HFF-Myc (cell line): ENCODE results near the gene DPF3.
A peak's percentile ranks its signal among the peaks of the same experiment; 100 is the strongest.

Source experiments
- DNase-seq: peaks from one replicate; pipeline ENCODE4 v3.0.0-alpha.2; 2011; ENCODE audit warnings: low read depth; ENCODE audit errors: extremely low read depth
- H3K4me3 ChIP-seq: replicated peaks from 2 replicates; pipeline ENCODE4 v1.5.1; 2011; ENCODE audit warnings: low read depth, mild to moderate bottlenecking, control low read depth, low read length
- CTCF ChIP-seq: IDR thresholded peaks from 2 replicates; pipeline ENCODE4 v1.5.1; 2012; ENCODE audit warnings: mild to moderate bottlenecking, low read depth, low read length, control low read depth; ENCODE audit errors: missing control alignments

Gene DPF3

GRCh38 chr14:72739446-72740405 is 154.2 kb downstream of the DPF3 start:
- DNase-seq: no peak
- TF ChIP-seq CTCF: no peak
- H3K4me3 ChIP-seq: no peak overlapping the region

GRCh38 chr14:72738161-72738611 is 155.7 kb downstream of the DPF3 start:
- no peak overlapping the region for H3K4me3 ChIP-seq
- DNase-seq: no peak
- TF ChIP-seq CTCF: no peak

- H3K4me3 ChIP-seq: no peak overlapping the region
- no peak for TF ChIP-seq CTCF
- DNase-seq: no peak
Observed at GRCh38 chr14:72737560-72737943, 156.3 kb downstream of the DPF3 start.

GRCh38 chr14:72736786-72737559 is 156.9 kb downstream of the DPF3 start:
- no peak for TF ChIP-seq CTCF
- no peak overlapping the region for H3K4me3 ChIP-seq
- no peak for DNase-seq

- peak; percentile 19 for TF ChIP-seq CTCF
- H3K4me3 ChIP-seq: no peak overlapping the region
- DNase-seq: peak; percentile 73
Observed at GRCh38 chr14:72736308-72736707, 157.6 kb downstream of the DPF3 start.

GRCh38 chr14:72732022-72732780 is 161.7 kb downstream of the DPF3 start:
- no peak overlapping the region for H3K4me3 ChIP-seq
- no peak for DNase-seq
- no peak for TF ChIP-seq CTCF
